ENCODE data around the gene RUNX1.

The RUNX1 gene

GRCh38 chr21:34944015-34944755 is 104.9 kb downstream of the RUNX1 start:
- DNase-seq (ENCODE audit: low read depth), result no peak

GRCh38 chr21:34942911-34943310 is 106.2 kb downstream of the RUNX1 start:
- DNase-seq (ENCODE audit: low read depth), result no peak

GRCh38 chr21:34941162-34941561 is 107.9 kb downstream of the RUNX1 start:
- DNase-seq (ENCODE audit: low read depth), result no peak

GRCh38 chr21:34939673-34940331 is 109.3 kb downstream of the RUNX1 start:
- no peak for DNase-seq (ENCODE audit: low read depth)

- DNase-seq (ENCODE audit: low read depth), result no peak
These were observed 110.9 kb downstream of the RUNX1 start for GRCh38 chr21:34938089-34938764.

GRCh38 chr21:34936883-34937563 is 112.1 kb downstream of the RUNX1 start:
- no peak for DNase-seq (ENCODE audit: low read depth)

GRCh38 chr21:34936371-34936789 is 112.7 kb downstream of the RUNX1 start:
- no peak for DNase-seq (ENCODE audit: low read depth)

- DNase-seq (ENCODE audit: low read depth), result no peak
These were observed 113.2 kb downstream of the RUNX1 start for GRCh38 chr21:34935898-34936297.

- DNase-seq (ENCODE audit: low read depth), result no peak
These were observed 113.7 kb downstream of the RUNX1 start for GRCh38 chr21:34935452-34935851.

- no peak for DNase-seq (ENCODE audit: low read depth)
These were observed 114.8 kb downstream of the RUNX1 start for GRCh38 chr21:34934350-34934749.

- DNase-seq (ENCODE audit: low read depth), result no peak
These were observed 115.3 kb downstream of the RUNX1 start for GRCh38 chr21:34933609-34934335.

GRCh38 chr21:34932233-34932632 is 116.9 kb downstream of the RUNX1 start:
- DNase-seq (ENCODE audit: low read depth), result no peak

- no peak for DNase-seq (ENCODE audit: low read depth)
These were observed 118.1 kb downstream of the RUNX1 start for GRCh38 chr21:34930971-34931370.

- DNase-seq (ENCODE audit: low read depth), result no peak
These were observed 120.5 kb downstream of the RUNX1 start for GRCh38 chr21:34928637-34929036.

- no peak for DNase-seq (ENCODE audit: low read depth)
These were observed 121.1 kb downstream of the RUNX1 start for GRCh38 chr21:34927992-34928391.

- no peak for DNase-seq (ENCODE audit: low read depth)
These were observed 122.2 kb downstream of the RUNX1 start for GRCh38 chr21:34926803-34927467.

GRCh38 chr21:34925597-34925996 is 123.5 kb downstream of the RUNX1 start:
- DNase-seq (ENCODE audit: low read depth), result no peak

- DNase-seq (ENCODE audit: low read depth), result no peak
These were observed 124.2 kb downstream of the RUNX1 start for GRCh38 chr21:34924771-34925419.

GRCh38 chr21:34924194-34924593 is 124.9 kb downstream of the RUNX1 start:
- no peak for DNase-seq (ENCODE audit: low read depth)

GRCh38 chr21:34923626-34924025 is 125.5 kb downstream of the RUNX1 start:
- DNase-seq (ENCODE audit: low read depth), result no peak

- DNase-seq (ENCODE audit: low read depth), result no peak
These were observed 125.9 kb downstream of the RUNX1 start for GRCh38 chr21:34923202-34923601.

All from stimulated activated CD8-positive, alpha-beta memory T cell treated with anti-CD3 and anti-CD28 coated beads, Interleukin-15, amount 100 ng/mL, for 1 hour (primary cell).